ENCODE measurements around the gene ZNF827.

- TF ChIP-seq ARNT (IDR thresholded peaks at IDR 0.05) (no peak), FOXM1 (IDR thresholded peaks at IDR 0.05; ENCODE audit: borderline replicate concordance) (no peak)
Measured at GRCh38 chr4:145812919-145813318, 125.7 kb downstream of the ZNF827 start.

Data from HEK293T (cell line).